ENCODE measurements around the gene RBM10.

- no peak for TF ChIP-seq CTCF (IDR thresholded peaks at IDR 0.05)
- TF ChIP-seq POLR2A (IDR thresholded peaks at IDR 0.05), result no peak
Observed at GRCh38 chrX:47156611-47157520, 11.8 kb downstream of the RBM10 start.
